B cell (primary cell): ENCODE measurements around the gene GRID2. TPM values are rescaled to one million over a fixed set of nuclear protein-coding genes. Genes with fewer than 3 reads are reported as not detected.

Experiments used
- ATAC-seq: fragments of 200-7000 bp; cut with Tn5 transposase; one replicate; pipeline ENCODE4 v1.10.0; 2021; ENCODE audit warnings: low read depth, mild to moderate bottlenecking, moderate number of reproducible peaks, moderate library complexity
- CTCF ChIA-PET: fragments of 350-600 bp; sonication (Branson Sonifier 250); formaldehyde crosslinking; loops from one replicate; lab custom pipeline; 2021; ENCODE audit warnings: antibody characterized with exemption, inconsistent platforms; lab: Charles Lee
- POLR2A ChIA-PET: fragments of 350-600 bp; sonication (Branson Sonifier 250); formaldehyde crosslinking; loops from one replicate; lab custom pipeline; 2021; ENCODE audit warnings: antibody characterized with exemption; lab: Charles Lee
- DNase-seq: peaks from one replicate; pipeline ENCODE4 v3.0.0; 2013
- H2AFZ ChIP-seq: 2 replicates; pipeline ENCODE4 v1.6.1; 2012; ENCODE audit warnings: mild to moderate bottlenecking, low read depth, low read length; ENCODE audit not compliant: insufficient read depth, poor library complexity, severe bottlenecking
- H3K27ac ChIP-seq, 2 donors: 1 replicate in 1 of 2; 2 replicates in 1 of 2; pipeline ENCODE4 v1.5.1; 2012 to 2013; ENCODE audit warnings: low read length in 2 of 2, mild to moderate bottlenecking in 2 of 2, moderate library complexity in 1 of 2
- H3K27me3 ChIP-seq, 4 experiments: fragments of 200-600 bp in 1 of 4; sonication (generic) in 1 of 4; replicated peaks in 1 of 4; 1 replicate in 2 of 4; 2 replicates in 2 of 4; pipeline versions ENCODE4 v1.6.1 to v1.7.0; 2013 to 2016; ENCODE audit warnings: low read length in 3 of 4, mild to moderate bottlenecking in 2 of 4, mixed read lengths in 1 of 4, moderate library complexity in 1 of 4; ENCODE audit not compliant: insufficient read depth in 4 of 4, control insufficient read depth in 3 of 4; ENCODE audit errors: control extremely low read depth in 1 of 4
- H3K36me3 ChIP-seq, 2 experiments: replicated peaks in 1 of 2; 1 replicate in 1 of 2; 2 replicates in 1 of 2; pipeline versions ENCODE4 v1.6.1 to v1.7.1; 2013; ENCODE audit warnings: low read length in 1 of 2; ENCODE audit not compliant: insufficient read depth in 2 of 2, control insufficient read depth in 1 of 2; ENCODE audit errors: control extremely low read depth in 1 of 2, extremely low read depth in 1 of 2
- H3K4me1 ChIP-seq, 2 donors: fragments of 200-600 bp in 1 of 2; sonication (generic) in 1 of 2; 1 replicate in 1 of 2; 2 replicates in 1 of 2; pipeline versions ENCODE4 v1.5.1 to v1.6.1; 2013 to 2017; ENCODE audit warnings: low read length in 2 of 2; ENCODE audit not compliant: control insufficient read depth in 2 of 2, insufficient read depth in 2 of 2
- H3K4me2 ChIP-seq: replicated peaks from 2 replicates; pipeline ENCODE3; 2012; ENCODE audit warnings: mild to moderate bottlenecking, low read depth, low read length; ENCODE audit not compliant: poor library complexity, severe bottlenecking
- H3K4me3 ChIP-seq, 5 experiments: fragments of 200-600 bp in 1 of 5; sonication (generic) in 1 of 5; 1 replicate in 3 of 5; 2 replicates in 2 of 5; pipeline versions ENCODE4 v1.5.1 to v1.7.0; 2011 to 2016; ENCODE audit warnings: low read length in 4 of 5, mild to moderate bottlenecking in 4 of 5, low read depth in 2 of 5, control low read depth in 1 of 5, moderate library complexity in 1 of 5; ENCODE audit not compliant: insufficient read depth in 1 of 5; ENCODE audit errors: control extremely low read depth in 1 of 5, extremely low read depth in 1 of 5
- H3K79me2 ChIP-seq: fragments of 200-600 bp; sonication (generic); one replicate; pipeline ENCODE4 v1.6.0; 2016; ENCODE audit warnings: low read length; ENCODE audit not compliant: control insufficient read depth, insufficient read depth
- H3K9ac ChIP-seq: fragments of 200-600 bp; sonication (generic); 2 replicates; pipeline ENCODE4 v1.6.1; 2017; ENCODE audit warnings: mild to moderate bottlenecking, low read length, moderate library complexity
- H3K9me3 ChIP-seq, 3 donors: one replicate each; pipeline versions ENCODE4 v1.6.1 to v1.7.1; 2013; ENCODE audit warnings: low read length in 2 of 3; ENCODE audit not compliant: control insufficient read depth in 2 of 3, insufficient read depth in 1 of 3; ENCODE audit errors: control extremely low read depth in 1 of 3
- H4K20me1 ChIP-seq: 2 replicates; pipeline ENCODE4 v1.6.0; 2012; ENCODE audit warnings: mild to moderate bottlenecking, low read length; ENCODE audit not compliant: insufficient read depth, control insufficient read depth, poor library complexity, severe bottlenecking
- H3K27ac Mint-ChIP-seq: one replicate; pipeline ENCODE4 v1.8.0; 2021; ENCODE audit warnings: mixed read lengths
- H3K27me3 Mint-ChIP-seq: one replicate; pipeline ENCODE4 v1.8.0; 2021; ENCODE audit warnings: mixed read lengths
- H3K4me1 Mint-ChIP-seq: one replicate; pipeline ENCODE4 v1.8.0; 2021; ENCODE audit warnings: mixed read lengths
- H3K4me3 Mint-ChIP-seq: one replicate; pipeline ENCODE4 v1.8.0; 2021; ENCODE audit warnings: mixed read lengths
- H3K9me3 Mint-ChIP-seq: one replicate; pipeline ENCODE4 v1.8.0; 2022; ENCODE audit warnings: mixed read lengths; ENCODE audit not compliant: insufficient read depth
- EZH2 ChIP-seq: IDR thresholded peaks from 2 replicates; pipeline ENCODE4 v1.6.1; 2012; ENCODE audit warnings: borderline replicate concordance, low read depth, mild to moderate bottlenecking, moderate library complexity, low read length; ENCODE audit not compliant: insufficient read depth, poor library complexity, severe bottlenecking
- WGBS: methylation state at CpG from one replicate; pipeline ENCODE4 v1.1.5; 2013; ENCODE audit warnings: missing lambda C conversion rate; ENCODE audit not compliant: insufficient coverage; 5-methylcytosine and 5-hydroxymethylcytosine counted together
- intact Hi-C: fragments of 100-400 bp; cut with micrococcal nuclease; formaldehyde crosslinking; loops from one replicate; pipeline ENCODE4 v1.10.0; 2022
- polyA plus RNA-seq: library from polyadenylated mRNA; depleted of rRNA; stranded (reverse); fragments of >200 nt; gene quantifications from 2 replicates; pipeline ENCODE4 v1.2.3, GENCODE V29; 2012
- total RNA-seq, 2 donors: library from RNA; stranded (reverse); fragments of 120-200 nt in 1 of 2; gene quantifications; 1 replicate in 1 of 2; 2 replicates in 1 of 2; pipeline versions ENCODE4 v1.2.3 to v1.2.4, GENCODE V29; 2013 to 2022
- TF ChIP-seq, protein P1 (sequence below): fragments of 200-600 bp; IDR thresholded peaks from one replicate; pipeline ENCODE4 v1.8.0; 2022; ENCODE audit warnings: antibody characterized with exemption, mild to moderate bottlenecking

The GRID2 gene
- total and polyA plus RNA-seq, 2 donors (not counting 1 experiment from before 2014, with no cell fraction given) = not detected

DNA sequence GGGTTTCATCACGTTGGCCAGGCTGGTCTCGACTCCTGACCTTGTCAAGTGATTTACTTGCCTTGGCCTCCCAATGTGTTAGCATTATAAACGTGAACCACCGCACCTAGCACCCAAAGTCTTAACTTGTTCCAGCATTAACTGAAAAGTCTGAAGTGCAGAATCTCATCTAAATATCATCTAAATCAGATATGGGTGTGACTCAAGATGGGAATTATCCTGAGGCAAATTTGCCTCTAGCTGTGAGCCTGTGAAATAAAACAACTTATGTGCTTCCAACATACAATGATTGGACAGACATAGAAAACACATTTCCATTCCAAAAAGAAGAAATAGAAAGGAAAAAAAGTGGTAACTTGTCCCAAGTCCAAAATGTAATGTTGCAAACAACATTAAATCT is 883.7 kb downstream of the GRID2 start:
- Mint-ChIP-seq H3K4me1 (no peaks in the 10 kb centered on the region), H3K4me3 (no peak overlapping the region), H3K27me3 (no peaks in the 10 kb centered on the region), H3K27ac (no peak overlapping the region), H3K9me3 (no peaks in the 10 kb centered on the region)
- Histone ChIP-seq H3K79me2 (no peaks in the 10 kb centered on the region), H3K9ac (no peak overlapping the region), H3K27ac (no peak overlapping the region), H3K9me3 (no peaks in the 10 kb centered on the region), H3K4me2 (no peak overlapping the region), H3K4me1 (no peaks in the 10 kb centered on the region), H4K20me1 (no peaks in the 10 kb centered on the region), H3K27me3 (no peaks in the 10 kb centered on the region), H2AFZ (no peak overlapping the region), H3K36me3 (no peaks in the 10 kb centered on the region), H3K4me3 (no peak overlapping the region)
- intact Hi-C loops = no loop called here
- no peak for ATAC-seq
- TF ChIP-seq, protein P1, sequence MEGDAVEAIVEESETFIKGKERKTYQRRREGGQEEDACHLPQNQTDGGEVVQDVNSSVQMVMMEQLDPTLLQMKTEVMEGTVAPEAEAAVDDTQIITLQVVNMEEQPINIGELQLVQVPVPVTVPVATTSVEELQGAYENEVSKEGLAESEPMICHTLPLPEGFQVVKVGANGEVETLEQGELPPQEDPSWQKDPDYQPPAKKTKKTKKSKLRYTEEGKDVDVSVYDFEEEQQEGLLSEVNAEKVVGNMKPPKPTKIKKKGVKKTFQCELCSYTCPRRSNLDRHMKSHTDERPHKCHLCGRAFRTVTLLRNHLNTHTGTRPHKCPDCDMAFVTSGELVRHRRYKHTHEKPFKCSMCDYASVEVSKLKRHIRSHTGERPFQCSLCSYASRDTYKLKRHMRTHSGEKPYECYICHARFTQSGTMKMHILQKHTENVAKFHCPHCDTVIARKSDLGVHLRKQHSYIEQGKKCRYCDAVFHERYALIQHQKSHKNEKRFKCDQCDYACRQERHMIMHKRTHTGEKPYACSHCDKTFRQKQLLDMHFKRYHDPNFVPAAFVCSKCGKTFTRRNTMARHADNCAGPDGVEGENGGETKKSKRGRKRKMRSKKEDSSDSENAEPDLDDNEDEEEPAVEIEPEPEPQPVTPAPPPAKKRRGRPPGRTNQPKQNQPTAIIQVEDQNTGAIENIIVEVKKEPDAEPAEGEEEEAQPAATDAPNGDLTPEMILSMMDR = no peak
- no peak for TF ChIP-seq EZH2
- ChIA-PET CTCF (no interaction called here), POLR2A (no interaction called here)
- 90% methylated on average over 2 of the region's 4 CpGs for WGBS
- no peak for DNase-seq

DNA sequence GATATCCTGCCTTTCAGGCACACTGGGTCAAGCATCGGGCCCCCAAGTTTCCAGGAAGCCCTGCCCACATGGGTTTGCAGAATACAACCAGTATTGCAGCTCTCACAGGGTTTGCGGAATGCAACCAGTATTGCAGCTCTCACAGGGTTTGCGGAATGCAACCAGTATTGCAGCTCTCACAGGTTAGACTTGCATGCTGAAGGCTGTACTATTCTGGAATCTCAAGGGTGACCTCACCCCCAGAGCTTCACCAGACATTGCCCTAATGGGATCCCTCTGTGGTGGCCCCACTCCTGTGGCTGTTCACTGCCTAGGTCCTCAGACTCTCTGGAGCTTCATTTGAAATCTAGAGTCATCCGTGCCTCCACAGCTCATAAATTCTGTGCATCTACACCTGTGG is 884.1 kb downstream of the GRID2 start:
- TF ChIP-seq, protein P1 = no peak
- TF ChIP-seq EZH2 = no peak
- H3K79me2 ChIP-seq = no peaks in the 10 kb centered on the region
- H3K9ac ChIP-seq = no peak overlapping the region
- CTCF ChIA-PET = no interaction called here
- H3K36me3 ChIP-seq = no peaks in the 10 kb centered on the region
- intact Hi-C loops = no loop called here
- no peak for ATAC-seq
- no peak overlapping the region for H3K4me3 ChIP-seq
- H3K27me3 Mint-ChIP-seq = no peaks in the 10 kb centered on the region
- no peak overlapping the region for H3K27ac Mint-ChIP-seq
- H3K27me3 ChIP-seq = no peaks in the 10 kb centered on the region
- H3K9me3 Mint-ChIP-seq = no peaks in the 10 kb centered on the region
- DNase-seq = no peak
- no peaks in the 10 kb centered on the region for H4K20me1 ChIP-seq
- WGBS = 88% methylated on average over 4 of the region's 4 CpGs
- H3K4me1 Mint-ChIP-seq = no peaks in the 10 kb centered on the region
- H3K4me3 Mint-ChIP-seq = no peak overlapping the region
- H2AFZ ChIP-seq = no peak overlapping the region
- POLR2A ChIA-PET = no interaction called here
- no peak overlapping the region for H3K4me2 ChIP-seq
- no peaks in the 10 kb centered on the region for H3K4me1 ChIP-seq
- H3K27ac ChIP-seq = no peak overlapping the region
- no peaks in the 10 kb centered on the region for H3K9me3 ChIP-seq
